Colonic mucosa (tissue), 4 donors: ENCODE measurements around the gene DCXR. TPM values are rescaled to one million over a fixed set of nuclear protein-coding genes. Genes with fewer than 3 reads are reported as not detected.

Source experiments
- DNase-seq: peaks from one replicate; pipeline ENCODE4 v3.0.0-alpha.2; 2020
- H3K27ac ChIP-seq: fragments of 200-600 bp; one replicate; pipeline ENCODE4 v1.8.0; 2021
- H3K27me3 ChIP-seq: fragments of 200-600 bp; one replicate; pipeline ENCODE4 v1.8.0; 2021
- H3K36me3 ChIP-seq: fragments of 200-600 bp; one replicate; pipeline ENCODE4 v1.8.0; 2021
- H3K4me1 ChIP-seq: fragments of 200-600 bp; one replicate; pipeline ENCODE4 v1.8.0; 2021; ENCODE audit warnings: mild to moderate bottlenecking
- H3K4me3 ChIP-seq: fragments of 200-600 bp; one replicate; pipeline ENCODE4 v1.8.0; 2021
- H3K9ac ChIP-seq, 2 donors: one replicate each; pipeline ENCODE4 v1.7.0; 2013; ENCODE audit warnings: control low read depth in 2 of 2, low read depth in 2 of 2, low read length in 2 of 2
- H3K9me3 ChIP-seq: fragments of 200-600 bp; one replicate; pipeline ENCODE4 v1.8.0; 2021
- CTCF ChIP-seq: fragments of 200-600 bp; IDR thresholded peaks from one replicate; pipeline ENCODE4 v1.8.0; 2022; ENCODE audit warnings: antibody characterized with exemption, mild to moderate bottlenecking
- intact Hi-C: fragments of 100-400 bp; cut with DNase I; formaldehyde crosslinking; loops from one replicate; pipeline ENCODE4 v1.14.1; 2022
- total RNA-seq, 2 donors: library from RNA; stranded (reverse); fragmentation: NEBNext Ultra II Directional in 1 of 2; extraction: Animal tissue kit (Norgen Biotek cat#: 25700) in 1 of 2; gene quantifications; one replicate each; pipeline ENCODE4 v1.2.1, GENCODE V29; 2021
- donor health status: healthy.
- donor health status: DM: no; HTN: no; CAD: no.
- donor health status: DM: no; HTN: no; CAD: no.

The DCXR gene
- total RNA-seq, 2 donors from 2014 or later, result 115 to 183 TPM

- H3K36me3 ChIP-seq, result no peaks in the 10 kb centered on the region
- H3K9ac ChIP-seq, result peak within 1 kb of the TSS; percentile 90 to 94
- TF ChIP-seq CTCF, result no peak
- peak within 1 kb of the TSS; percentile 77 for H3K4me3 ChIP-seq
- no peaks in the 10 kb centered on the region for H3K27me3 ChIP-seq
- H3K27ac ChIP-seq, result peak within 1 kb of the TSS; percentile 54
- intact Hi-C loops, result no loop called here
- peak; percentile 100 for DNase-seq
- peaks cover 17% of the 10 kb centered on the region for H3K4me1 ChIP-seq
- no peaks in the 10 kb centered on the region for H3K9me3 ChIP-seq
Observed at GRCh38 chr17:82022981-82023446, 14.5 kb downstream of the DCXR start, which contains the start of gene LRRC45. Gene LRRC45 (plus strand): TSS chr17:82023305. CDS start chr17:82023644, 339 bp downstream.

- TF ChIP-seq CTCF, result no peak
- DNase-seq, result no peak
- peaks cover 17% of the 10 kb centered on the region for H3K4me1 ChIP-seq
- H3K4me3 ChIP-seq, result peak within 1 kb of the TSS; percentile 77
- intact Hi-C loops, result no loop called here
- H3K27ac ChIP-seq, result peak within 1 kb of the TSS; percentile 54
- peak within 1 kb of the TSS; percentile 90 to 94 for H3K9ac ChIP-seq
- no peaks in the 10 kb centered on the region for H3K27me3 ChIP-seq
- no peaks in the 10 kb centered on the region for H3K36me3 ChIP-seq
- H3K9me3 ChIP-seq, result no peaks in the 10 kb centered on the region
Observed at GRCh38 chr17:82022310-82022980, 15.1 kb downstream of the DCXR start, which contains the start of gene CENPX. Gene CENPX (minus strand): TSS chr17:82022878. CDS start chr17:82022861, 17 bp downstream.

- intact Hi-C loops, result no loop called here
- peak; percentile 66 for DNase-seq
- H3K36me3 ChIP-seq, result no peaks in the 10 kb centered on the region
- peak overlapping the region; percentile 54 for H3K27ac ChIP-seq
- H3K27me3 ChIP-seq, result no peaks in the 10 kb centered on the region
- TF ChIP-seq CTCF, result no peak
- H3K4me3 ChIP-seq, result peak overlapping the region; percentile 77
- H3K4me1 ChIP-seq, result peaks cover 17% of the 10 kb centered on the region
- peak overlapping the region; percentile 90 to 94 for H3K9ac ChIP-seq
- no peaks in the 10 kb centered on the region for H3K9me3 ChIP-seq
Observed at GRCh38 chr17:82021900-82022309, 15.6 kb downstream of the DCXR start.

GRCh38 chr17:82021107-82021899 is 16.2 kb downstream of the DCXR start:
- Histone ChIP-seq H3K36me3 (no peaks in the 10 kb centered on the region), H3K4me1 (peaks cover 17% of the 10 kb centered on the region), H3K9me3 (no peaks in the 10 kb centered on the region), H3K27me3 (no peaks in the 10 kb centered on the region), H3K27ac (peak overlapping the region; percentile 54), H3K4me3 (peak overlapping the region; percentile 77), H3K9ac (peak overlapping the region; percentile 90 to 94)
- peak; percentile 70 for TF ChIP-seq CTCF
- intact Hi-C loops, result no loop called here
- DNase-seq, result peak; percentile 78

GRCh38 chr17:82020572-82021106 is 16.9 kb downstream of the DCXR start:
- DNase-seq, result no peak
- peaks cover 17% of the 10 kb centered on the region for H3K4me1 ChIP-seq
- H3K9ac ChIP-seq, result peak overlapping the region in 1 of 2 donors; percentile 94
- intact Hi-C loops, result loop anchor here (1.0 kb wide), 1 partner anchor 61 kb away; no protein-coding TSS in a partner anchor
- H3K27me3 ChIP-seq, result no peaks in the 10 kb centered on the region
- H3K36me3 ChIP-seq, result no peaks in the 10 kb centered on the region
- H3K27ac ChIP-seq, result no peak overlapping the region
- H3K9me3 ChIP-seq, result no peaks in the 10 kb centered on the region
- no peak overlapping the region for H3K4me3 ChIP-seq
- TF ChIP-seq CTCF, result no peak
